Activated B cell treated with CpG ODN at 0.5 μM for 24 hours (primary cell): ENCODE data around the gene GSKIP. TPM values are rescaled to one million over a fixed set of nuclear protein-coding genes. Genes with fewer than 3 reads are reported as not detected.

Experiments used
- ATAC-seq: fragments of 200-7000 bp; cut with Tn5 transposase; one replicate; pipeline ENCODE4 v1.10.0; 2021; ENCODE audit warnings: low read depth, mild to moderate bottlenecking, moderate library complexity
- CTCF ChIA-PET: fragments of 350-600 bp; sonication (Branson Sonifier 250); formaldehyde crosslinking; loops from one replicate; lab custom pipeline; 2021; ENCODE audit warnings: antibody characterized with exemption; lab: Charles Lee
- POLR2A ChIA-PET: fragments of 350-600 bp; sonication (Branson Sonifier 250); formaldehyde crosslinking; loops from one replicate; lab custom pipeline; 2021; ENCODE audit warnings: antibody characterized with exemption; lab: Charles Lee
- DNase-seq: peaks from one replicate; pipeline ENCODE4 v3.0.0; 2022
- H3K27ac Mint-ChIP-seq: one replicate; pipeline ENCODE4 v1.8.0; 2020; ENCODE audit warnings: mixed read lengths
- H3K27me3 Mint-ChIP-seq: one replicate; pipeline ENCODE4 v1.8.0; 2021; ENCODE audit warnings: mixed read lengths
- H3K36me3 Mint-ChIP-seq: one replicate; pipeline ENCODE4 v1.8.0; 2021; ENCODE audit warnings: low read depth, mixed read lengths
- H3K4me1 Mint-ChIP-seq: one replicate; pipeline ENCODE4 v1.8.0; 2021; ENCODE audit warnings: mixed read lengths
- H3K4me3 Mint-ChIP-seq: one replicate; pipeline ENCODE4 v1.8.0; 2020; ENCODE audit warnings: mild to moderate bottlenecking, mixed read lengths
- H3K9me3 Mint-ChIP-seq: one replicate; pipeline ENCODE4 v1.8.0; 2020; ENCODE audit warnings: mixed read lengths
- CTCF ChIP-seq: fragments of 200-600 bp; IDR thresholded peaks from one replicate; pipeline ENCODE4 v1.8.0; 2022; ENCODE audit warnings: antibody characterized with exemption, mild to moderate bottlenecking
- intact Hi-C: fragments of 100-400 bp; cut with micrococcal nuclease; formaldehyde crosslinking; loops from one replicate; pipeline ENCODE4 v1.15.1; 2024
- total RNA-seq: library from RNA; stranded (reverse); gene quantifications from 2 replicates; pipeline ENCODE4 v1.2.3, GENCODE V29; 2022

Gene GSKIP
- total RNA-seq, 1 donor from 2014 or later: 15.3 TPM

DNA sequence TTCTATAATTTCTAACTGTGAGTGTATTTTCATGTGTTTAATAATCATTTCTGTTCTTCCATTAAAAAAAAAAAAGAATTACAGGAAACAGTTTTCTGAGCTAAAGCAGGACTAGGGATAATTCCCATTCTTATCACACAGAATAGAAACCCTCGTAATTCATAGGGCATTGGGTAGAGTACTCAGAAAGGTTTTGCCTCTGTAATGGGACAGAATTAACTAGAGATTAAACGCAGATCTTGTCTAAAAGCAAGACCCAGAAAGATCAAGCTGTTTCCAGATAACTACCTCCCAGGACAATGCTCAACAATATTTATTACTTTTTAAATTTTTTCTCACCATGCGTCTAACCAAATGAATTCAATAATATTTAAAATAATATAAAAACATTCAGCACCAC is 10.2 kb downstream of the GSKIP start:
- intact Hi-C loops: no loop called here
- no peak for ATAC-seq
- CTCF ChIA-PET: no interaction called here

DNA sequence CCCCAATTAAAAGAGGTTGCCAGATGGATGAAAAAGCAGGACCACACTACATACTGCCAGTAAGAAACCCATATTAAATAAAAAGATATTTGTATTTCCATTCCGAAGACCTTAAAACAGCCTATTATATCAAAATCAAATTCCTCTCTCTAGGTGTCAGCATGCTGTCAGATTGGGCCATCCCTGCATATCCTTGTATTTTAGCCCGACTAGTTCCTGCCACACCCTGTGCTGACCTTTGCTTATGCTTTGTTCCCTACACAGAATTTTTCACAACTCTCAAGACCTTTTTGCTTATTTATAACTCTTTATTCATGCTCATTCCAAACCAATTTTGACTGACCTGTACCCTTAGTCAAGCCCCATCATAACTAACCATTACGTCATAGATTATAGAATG is 12.8 kb downstream of the GSKIP start:
- Mint-ChIP-seq H3K4me1 (peaks cover 8% of the 10 kb centered on the region), H3K27me3 (no peaks in the 10 kb centered on the region), H3K27ac (no peak overlapping the region), H3K36me3 (peaks cover 8% of the 10 kb centered on the region), H3K9me3 (no peaks in the 10 kb centered on the region), H3K4me3 (no peak overlapping the region)
- no peak for ATAC-seq
- DNase-seq: no peak
- TF ChIP-seq CTCF: no peak
- intact Hi-C loops: no loop called here
- CTCF ChIA-PET: no interaction called here
- POLR2A ChIA-PET: no interaction called here

More for the DNA sequence above, 10.2 kb downstream of the GSKIP start:
- no peak for TF ChIP-seq CTCF
- Mint-ChIP-seq H3K27ac (no peak overlapping the region), H3K4me1 (peaks cover 3% of the 10 kb centered on the region), H3K27me3 (no peaks in the 10 kb centered on the region), H3K4me3 (no peak overlapping the region), H3K36me3 (peaks cover 6% of the 10 kb centered on the region), H3K9me3 (no peaks in the 10 kb centered on the region)
- no peak for DNase-seq
- POLR2A ChIA-PET: no interaction called here

DNA sequence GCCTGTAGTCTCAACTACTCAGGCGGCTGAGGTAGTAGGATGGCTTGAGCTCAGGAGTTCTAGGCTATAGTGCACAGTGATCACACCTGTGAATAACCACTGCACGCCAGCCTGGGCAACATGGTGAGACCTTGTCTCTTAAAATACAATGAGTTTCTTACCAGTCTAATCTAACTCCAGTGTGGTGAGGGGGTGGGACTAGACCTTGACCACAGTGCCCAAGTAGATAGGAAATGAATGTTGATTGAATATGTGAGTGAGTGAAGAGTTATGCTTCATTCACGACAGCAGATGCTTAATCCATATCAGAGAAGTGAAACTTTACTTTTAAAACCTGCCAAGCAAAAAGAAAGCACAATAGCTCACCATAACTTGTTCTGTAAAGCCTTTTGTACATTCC is 17.4 kb downstream of the GSKIP start:
- ChIA-PET CTCF (no interaction called here), POLR2A (interaction anchor here (1.4 kb wide), 1 partner anchor 17 kb away, joined by 4 read pairs; the partner anchor contains the start of genes ATG2B and GSKIP)
- ATAC-seq: peak; percentile 70

GRCh38 chr14:96383445-96383844 is 20.1 kb downstream of the GSKIP start:
- POLR2A ChIA-PET: no interaction called here
- Mint-ChIP-seq H3K27me3 (no peaks in the 10 kb centered on the region), H3K4me3 (no peak overlapping the region), H3K9me3 (no peaks in the 10 kb centered on the region), H3K36me3 (peaks cover 36% of the 10 kb centered on the region), H3K27ac (no peak overlapping the region), H3K4me1 (peaks cover 10% of the 10 kb centered on the region)
- CTCF ChIA-PET: no interaction called here
- no peak for ATAC-seq
- DNase-seq: no peak
- intact Hi-C loops: no loop called here
- TF ChIP-seq CTCF: no peak

More for the DNA sequence above, 17.4 kb downstream of the GSKIP start:
- Mint-ChIP-seq H3K4me3 (no peak overlapping the region), H3K27ac (peak overlapping the region; percentile 73), H3K27me3 (no peaks in the 10 kb centered on the region), H3K9me3 (no peaks in the 10 kb centered on the region), H3K36me3 (peaks cover 34% of the 10 kb centered on the region), H3K4me1 (peaks cover 10% of the 10 kb centered on the region)
- no peak for TF ChIP-seq CTCF
- intact Hi-C loops: no loop called here
- DNase-seq: no peak

DNA sequence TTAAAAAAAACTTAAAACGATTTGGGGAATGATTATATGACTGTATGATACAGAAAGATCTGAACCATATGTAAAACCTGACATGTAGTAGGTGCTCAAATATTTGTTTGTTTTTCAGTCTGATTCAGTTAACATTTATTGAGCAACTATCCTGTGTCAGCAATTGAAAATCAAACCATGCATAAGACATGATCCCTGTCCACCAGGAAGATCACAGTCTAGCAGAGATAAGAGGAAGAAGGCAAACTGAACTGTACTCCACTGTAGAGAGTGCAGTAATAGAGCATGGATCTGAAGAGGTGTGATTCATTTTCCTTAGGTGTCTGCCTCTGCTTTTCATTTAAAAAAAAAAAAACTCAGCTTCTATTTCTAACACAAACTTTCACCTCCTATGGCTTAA is 20.7 kb downstream of the GSKIP start:
- DNase-seq (no peak), ATAC-seq (no peak)
- Mint-ChIP-seq H3K27me3 (no peaks in the 10 kb centered on the region), H3K4me3 (no peak overlapping the region), H3K4me1 (peaks cover 10% of the 10 kb centered on the region), H3K36me3 (peaks cover 36% of the 10 kb centered on the region), H3K27ac (no peak overlapping the region), H3K9me3 (no peaks in the 10 kb centered on the region)
- CTCF ChIA-PET: interaction anchor here (0.6 kb wide), 1 partner anchor 1022 kb away, joined by 3 read pairs; no protein-coding TSS in a partner anchor
- intact Hi-C loops: no loop called here
- POLR2A ChIA-PET: no interaction called here
- TF ChIP-seq CTCF: no peak
